Measurements from ENCODE around the gene KIF7.

The KIF7 gene

GRCh38 chr15:89625716-89626115, 29.6 kb downstream of the KIF7 start:
- no peaks in the 10 kb centered on the region for H3K27me3 ChIP-seq (ENCODE audit: control insufficient read depth, insufficient read depth, low read length)
- H3K4me1 ChIP-seq (ENCODE audit: control insufficient read depth, low read depth, low read length) = no peaks in the 10 kb centered on the region
- peaks cover 95% of the 10 kb centered on the region for H3K36me3 ChIP-seq (ENCODE audit: control insufficient read depth, low read depth, low read length)
- H3K27ac ChIP-seq (ENCODE audit: low read length) = no peak overlapping the region
- no peak overlapping the region for H3K4me3 ChIP-seq (ENCODE audit: low read length)
- H3K9ac ChIP-seq (ENCODE audit: low read length) = no peak overlapping the region
- no peaks in the 10 kb centered on the region for H3K9me3 ChIP-seq (ENCODE audit: control insufficient read depth, low read depth, low read length)

- Histone ChIP-seq H3K9me3 (ENCODE audit: control insufficient read depth, low read depth, low read length) (no peaks in the 10 kb centered on the region), H3K27me3 (ENCODE audit: control insufficient read depth, insufficient read depth, low read length) (no peaks in the 10 kb centered on the region), H3K27ac (ENCODE audit: low read length) (no peak overlapping the region), H3K4me1 (ENCODE audit: control insufficient read depth, low read depth, low read length) (no peaks in the 10 kb centered on the region), H3K9ac (ENCODE audit: low read length) (no peak overlapping the region), H3K36me3 (ENCODE audit: control insufficient read depth, low read depth, low read length) (peaks cover 99% of the 10 kb centered on the region), H3K4me3 (ENCODE audit: low read length) (no peak overlapping the region)
These were observed 32.1 kb downstream of the KIF7 start for GRCh38 chr15:89623165-89623564.

GRCh38 chr15:89621547-89621946, 33.7 kb downstream of the KIF7 start:
- peaks cover 94% of the 10 kb centered on the region for H3K36me3 ChIP-seq (ENCODE audit: control insufficient read depth, low read depth, low read length)
- no peaks in the 10 kb centered on the region for H3K9me3 ChIP-seq (ENCODE audit: control insufficient read depth, low read depth, low read length)
- H3K27me3 ChIP-seq (ENCODE audit: control insufficient read depth, insufficient read depth, low read length) = no peaks in the 10 kb centered on the region
- H3K9ac ChIP-seq (ENCODE audit: low read length) = no peak overlapping the region
- no peak overlapping the region for H3K4me3 ChIP-seq (ENCODE audit: low read length)
- no peaks in the 10 kb centered on the region for H3K4me1 ChIP-seq (ENCODE audit: control insufficient read depth, low read depth, low read length)
- no peak overlapping the region for H3K27ac ChIP-seq (ENCODE audit: low read length)

GRCh38 chr15:89616228-89616627, 39.0 kb downstream of the KIF7 start:
- H3K9ac ChIP-seq (ENCODE audit: low read length) = no peak overlapping the region
- no peaks in the 10 kb centered on the region for H3K4me1 ChIP-seq (ENCODE audit: control insufficient read depth, low read depth, low read length)
- H3K36me3 ChIP-seq (ENCODE audit: control insufficient read depth, low read depth, low read length) = peaks cover 80% of the 10 kb centered on the region
- H3K9me3 ChIP-seq (ENCODE audit: control insufficient read depth, low read depth, low read length) = no peaks in the 10 kb centered on the region
- H3K27ac ChIP-seq (ENCODE audit: low read length) = no peak overlapping the region
- no peak overlapping the region for H3K4me3 ChIP-seq (ENCODE audit: low read length)
- H3K27me3 ChIP-seq (ENCODE audit: control insufficient read depth, insufficient read depth, low read length) = no peaks in the 10 kb centered on the region

- Histone ChIP-seq H3K27me3 (ENCODE audit: control insufficient read depth, insufficient read depth, low read length) (no peaks in the 10 kb centered on the region), H3K4me1 (ENCODE audit: control insufficient read depth, low read depth, low read length) (no peaks in the 10 kb centered on the region), H3K27ac (ENCODE audit: low read length) (no peak overlapping the region), H3K9me3 (ENCODE audit: control insufficient read depth, low read depth, low read length) (no peaks in the 10 kb centered on the region), H3K9ac (ENCODE audit: low read length) (no peak overlapping the region), H3K36me3 (ENCODE audit: control insufficient read depth, low read depth, low read length) (peaks cover 82% of the 10 kb centered on the region), H3K4me3 (ENCODE audit: low read length) (no peak overlapping the region)
These were observed 40.1 kb downstream of the KIF7 start for GRCh38 chr15:89615135-89615534.

GRCh38 chr15:89614164-89614563, 41.1 kb downstream of the KIF7 start:
- no peaks in the 10 kb centered on the region for H3K9me3 ChIP-seq (ENCODE audit: control insufficient read depth, low read depth, low read length)
- H3K27me3 ChIP-seq (ENCODE audit: control insufficient read depth, insufficient read depth, low read length) = no peaks in the 10 kb centered on the region
- no peaks in the 10 kb centered on the region for H3K4me1 ChIP-seq (ENCODE audit: control insufficient read depth, low read depth, low read length)
- H3K36me3 ChIP-seq (ENCODE audit: control insufficient read depth, low read depth, low read length) = peaks cover 82% of the 10 kb centered on the region
- H3K9ac ChIP-seq (ENCODE audit: low read length) = no peak overlapping the region
- no peak overlapping the region for H3K27ac ChIP-seq (ENCODE audit: low read length)
- H3K4me3 ChIP-seq (ENCODE audit: low read length) = no peak overlapping the region

GRCh38 chr15:89613031-89613430, 42.2 kb downstream of the KIF7 start:
- H3K27me3 ChIP-seq (ENCODE audit: control insufficient read depth, insufficient read depth, low read length) = no peaks in the 10 kb centered on the region
- no peak overlapping the region for H3K4me3 ChIP-seq (ENCODE audit: low read length)
- H3K9me3 ChIP-seq (ENCODE audit: control insufficient read depth, low read depth, low read length) = no peaks in the 10 kb centered on the region
- no peak overlapping the region for H3K9ac ChIP-seq (ENCODE audit: low read length)
- H3K4me1 ChIP-seq (ENCODE audit: control insufficient read depth, low read depth, low read length) = no peaks in the 10 kb centered on the region
- no peak overlapping the region for H3K27ac ChIP-seq (ENCODE audit: low read length)
- H3K36me3 ChIP-seq (ENCODE audit: control insufficient read depth, low read depth, low read length) = peaks cover 82% of the 10 kb centered on the region

GRCh38 chr15:89611317-89611716, 44.0 kb downstream of the KIF7 start:
- H3K9ac ChIP-seq (ENCODE audit: low read length) = no peak overlapping the region
- H3K27me3 ChIP-seq (ENCODE audit: control insufficient read depth, insufficient read depth, low read length) = no peaks in the 10 kb centered on the region
- H3K36me3 ChIP-seq (ENCODE audit: control insufficient read depth, low read depth, low read length) = peaks cover 87% of the 10 kb centered on the region

GRCh38 chr15:89599021-89599420, 56.2 kb downstream of the KIF7 start:
- Histone ChIP-seq H3K9ac (ENCODE audit: low read length) (no peak overlapping the region), H3K9me3 (ENCODE audit: control insufficient read depth, low read depth, low read length) (no peaks in the 10 kb centered on the region), H3K4me3 (ENCODE audit: low read length) (no peak overlapping the region), H3K27ac (ENCODE audit: low read length) (no peak overlapping the region), H3K27me3 (ENCODE audit: control insufficient read depth, insufficient read depth, low read length) (no peaks in the 10 kb centered on the region), H3K36me3 (ENCODE audit: control insufficient read depth, low read depth, low read length) (peaks cover 95% of the 10 kb centered on the region), H3K4me1 (ENCODE audit: control insufficient read depth, low read depth, low read length) (no peaks in the 10 kb centered on the region)

More at GRCh38 chr15:89611317-89611716, 44.0 kb downstream of the KIF7 start:
- H3K27ac ChIP-seq (ENCODE audit: low read length) = no peak overlapping the region
- H3K4me1 ChIP-seq (ENCODE audit: control insufficient read depth, low read depth, low read length) = no peaks in the 10 kb centered on the region
- H3K4me3 ChIP-seq (ENCODE audit: low read length) = no peak overlapping the region
- no peaks in the 10 kb centered on the region for H3K9me3 ChIP-seq (ENCODE audit: control insufficient read depth, low read depth, low read length)

- H3K9me3 ChIP-seq (ENCODE audit: control insufficient read depth, low read depth, low read length) = no peaks in the 10 kb centered on the region
These were observed 62.2 kb downstream of the KIF7 start for GRCh38 chr15:89593018-89593417.

GRCh38 chr15:89591834-89592233, 63.4 kb downstream of the KIF7 start:
- no peaks in the 10 kb centered on the region for H3K9me3 ChIP-seq (ENCODE audit: control insufficient read depth, low read depth, low read length)
- no peak overlapping the region for H3K27ac ChIP-seq (ENCODE audit: low read length)
- no peak overlapping the region for H3K9ac ChIP-seq (ENCODE audit: low read length)
- H3K4me3 ChIP-seq (ENCODE audit: low read length) = no peak overlapping the region
- H3K4me1 ChIP-seq (ENCODE audit: control insufficient read depth, low read depth, low read length) = no peaks in the 10 kb centered on the region
- H3K36me3 ChIP-seq (ENCODE audit: control insufficient read depth, low read depth, low read length) = peaks cover 93% of the 10 kb centered on the region
- H3K27me3 ChIP-seq (ENCODE audit: control insufficient read depth, insufficient read depth, low read length) = no peaks in the 10 kb centered on the region

More at GRCh38 chr15:89593018-89593417, 62.2 kb downstream of the KIF7 start:
- H3K27me3 ChIP-seq (ENCODE audit: control insufficient read depth, insufficient read depth, low read length) = no peaks in the 10 kb centered on the region
- peaks cover 93% of the 10 kb centered on the region for H3K36me3 ChIP-seq (ENCODE audit: control insufficient read depth, low read depth, low read length)
- H3K4me3 ChIP-seq (ENCODE audit: low read length) = no peak overlapping the region
- H3K4me1 ChIP-seq (ENCODE audit: control insufficient read depth, low read depth, low read length) = no peaks in the 10 kb centered on the region
- H3K27ac ChIP-seq (ENCODE audit: low read length) = no peak overlapping the region
- H3K9ac ChIP-seq (ENCODE audit: low read length) = no peak overlapping the region

- Histone ChIP-seq H3K4me3 (ENCODE audit: low read length) (no peak overlapping the region), H3K9me3 (ENCODE audit: control insufficient read depth, low read depth, low read length) (no peaks in the 10 kb centered on the region), H3K9ac (ENCODE audit: low read length) (no peak overlapping the region), H3K27me3 (ENCODE audit: control insufficient read depth, insufficient read depth, low read length) (no peaks in the 10 kb centered on the region), H3K27ac (ENCODE audit: low read length) (no peak overlapping the region), H3K36me3 (ENCODE audit: control insufficient read depth, low read depth, low read length) (peaks cover 94% of the 10 kb centered on the region), H3K4me1 (ENCODE audit: control insufficient read depth, low read depth, low read length) (no peaks in the 10 kb centered on the region)
These were observed 67.3 kb downstream of the KIF7 start for GRCh38 chr15:89587955-89588354.
